ENCODE results near the gene TLE2.
"Not testable (repeated sequence)": the region's sequence is repeated elsewhere in the genome, so short reads cannot be mapped to it uniquely, and the experiment has no call there.

Gene TLE2

DNA sequence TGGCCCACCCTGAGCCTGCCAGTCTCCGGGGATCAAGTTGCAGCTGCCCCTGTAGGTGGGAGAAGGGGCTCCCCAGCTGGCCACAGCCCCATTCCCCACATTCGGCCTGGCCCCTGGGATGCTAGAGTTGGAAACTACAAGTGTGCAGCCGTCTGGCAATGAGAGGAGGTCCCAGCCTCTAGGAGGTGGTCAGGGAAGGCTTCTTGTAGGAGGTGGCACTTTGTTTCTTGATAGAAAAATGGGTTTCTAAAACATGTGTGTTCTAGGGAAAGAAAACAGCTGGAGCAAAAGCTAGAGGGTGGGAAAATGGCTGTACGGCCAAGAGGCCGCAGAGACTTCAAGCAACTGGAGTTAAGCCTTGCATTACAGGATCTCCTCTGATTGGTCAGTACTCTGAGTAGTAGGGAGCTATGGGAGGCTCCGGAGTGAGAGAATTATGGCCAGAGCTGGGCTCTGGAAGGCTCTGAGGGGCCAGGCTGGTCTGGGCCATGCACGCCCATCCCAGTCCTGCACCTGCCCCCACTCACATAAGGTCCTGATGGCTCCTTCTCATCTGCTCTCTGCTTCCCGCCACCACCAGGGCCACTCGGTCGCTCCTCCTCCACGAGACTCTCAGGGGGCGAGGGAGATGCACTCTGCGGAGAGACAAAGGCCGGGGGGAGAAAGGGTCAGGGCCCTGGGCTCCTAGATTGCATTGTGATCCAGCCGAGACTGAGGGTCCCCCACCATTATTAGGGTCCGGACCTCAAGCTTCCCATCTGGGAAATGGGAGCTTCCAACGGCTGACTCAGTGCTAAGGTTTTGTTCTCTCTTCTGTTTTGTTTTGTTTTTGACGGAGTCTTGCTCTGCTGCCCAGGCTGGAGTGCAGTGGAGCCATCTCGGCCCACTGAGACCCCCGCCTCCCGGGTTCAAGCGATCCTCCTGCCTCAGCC lies 13.7 kb downstream of the TLE2 start:
- no peak for DNase-seq (ENCODE audit: low read depth in 4 of 4, low spot score in 1 of 4)

DNA sequence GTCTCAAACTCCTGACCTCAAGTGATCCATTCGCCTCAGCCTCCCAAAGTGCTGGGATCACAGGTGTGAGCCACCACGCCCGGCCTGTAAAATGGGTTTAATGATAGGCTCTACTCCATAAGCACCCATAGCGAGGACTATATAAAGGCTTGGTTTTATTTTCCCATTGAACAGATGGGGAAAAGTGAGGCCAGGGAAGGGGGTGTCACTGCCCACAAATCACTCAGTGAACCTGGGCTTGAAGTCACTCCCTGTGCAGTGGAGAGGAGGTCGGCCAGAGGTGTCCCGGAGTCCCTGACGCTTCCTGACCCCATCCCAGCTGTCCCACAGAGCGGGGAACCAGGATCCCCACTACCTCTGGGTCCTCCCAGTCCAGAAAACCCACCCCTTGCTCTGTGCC lies 14.9 kb downstream of the TLE2 start:
- DNase-seq (ENCODE audit: low read depth in 4 of 4, low spot score in 1 of 4): no peak

DNA sequence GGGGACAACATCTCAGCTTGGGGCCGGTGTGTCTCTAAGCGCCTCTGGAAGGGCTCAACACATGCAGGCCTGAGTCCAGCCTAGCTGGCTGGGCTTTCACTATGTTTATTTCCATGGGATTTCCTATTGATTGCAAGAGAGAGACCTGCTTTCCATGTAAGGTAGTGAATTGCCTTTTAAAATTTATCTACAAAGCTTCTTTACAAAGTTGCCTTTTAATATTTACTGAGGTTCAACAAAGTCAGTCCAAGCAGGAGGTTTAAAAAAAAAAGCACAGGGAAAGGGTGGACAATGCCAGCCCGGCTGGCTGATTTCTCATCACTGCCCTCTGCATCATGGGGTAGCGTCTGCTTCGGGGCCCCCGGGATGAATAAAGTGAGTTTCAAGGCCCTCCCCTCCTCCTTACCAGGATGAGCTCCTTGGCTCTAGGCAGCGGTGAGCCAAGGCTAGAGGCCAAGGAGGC lies 15.8 kb downstream of the TLE2 start:
- DNase-seq (ENCODE audit: low read depth in 4 of 4, low spot score in 1 of 4): no peak

DNA sequence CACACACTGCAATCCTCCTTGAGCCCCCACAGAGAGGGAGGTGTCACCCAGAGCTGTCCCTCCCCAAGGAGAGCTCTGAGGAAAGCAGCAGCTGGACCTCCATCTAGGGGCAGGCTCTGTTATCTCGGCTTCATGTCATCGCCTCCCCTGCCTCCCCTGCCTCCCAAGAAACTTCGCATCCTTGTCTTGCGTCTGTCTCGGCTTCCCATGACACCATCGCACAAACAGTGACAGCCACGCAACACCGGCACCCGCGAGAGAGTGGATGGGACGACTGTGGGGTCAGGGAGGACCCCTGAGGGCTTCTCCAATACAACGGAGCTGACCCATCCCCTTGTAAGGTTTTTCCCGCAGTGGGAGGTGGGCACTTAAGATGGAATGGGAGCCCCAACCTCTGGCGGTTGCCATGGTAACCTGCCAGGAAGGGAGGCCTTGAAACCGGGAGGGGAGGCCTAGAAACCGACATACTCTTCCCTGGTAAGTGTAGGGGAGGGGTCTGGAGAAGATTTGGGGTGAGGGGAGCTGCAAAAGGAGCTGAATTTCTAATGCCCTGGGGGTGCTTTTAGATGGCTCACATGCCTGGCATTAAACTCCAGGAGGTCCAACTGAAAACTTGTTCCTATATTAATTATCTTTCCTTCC lies 16.3 kb downstream of the TLE2 start:
- no peak for DNase-seq (ENCODE audit: low read depth in 4 of 4, low spot score in 1 of 4)

DNA sequence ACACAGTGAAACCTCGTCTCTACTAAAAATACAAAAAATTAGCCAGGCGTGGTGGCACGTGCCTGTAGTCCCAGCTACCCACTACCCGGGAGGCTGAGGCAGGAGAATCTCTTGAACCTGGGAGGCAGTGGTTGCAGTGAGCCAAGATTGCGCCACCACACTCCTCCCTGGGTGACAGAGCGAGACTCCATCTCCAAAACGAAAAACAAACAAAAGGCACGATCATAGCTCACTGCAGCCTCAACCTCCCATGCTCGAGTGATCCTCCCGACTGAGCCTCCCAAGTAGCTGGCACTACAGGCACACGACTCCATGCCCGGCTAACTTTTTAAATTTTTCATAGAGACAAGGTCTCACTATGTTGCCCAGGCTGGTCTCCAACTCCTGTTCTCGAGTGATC lies 17.0 kb downstream of the TLE2 start:
- not testable (repeated sequence) for DNase-seq (ENCODE audit: low read depth in 4 of 4, low spot score in 1 of 4)

DNA sequence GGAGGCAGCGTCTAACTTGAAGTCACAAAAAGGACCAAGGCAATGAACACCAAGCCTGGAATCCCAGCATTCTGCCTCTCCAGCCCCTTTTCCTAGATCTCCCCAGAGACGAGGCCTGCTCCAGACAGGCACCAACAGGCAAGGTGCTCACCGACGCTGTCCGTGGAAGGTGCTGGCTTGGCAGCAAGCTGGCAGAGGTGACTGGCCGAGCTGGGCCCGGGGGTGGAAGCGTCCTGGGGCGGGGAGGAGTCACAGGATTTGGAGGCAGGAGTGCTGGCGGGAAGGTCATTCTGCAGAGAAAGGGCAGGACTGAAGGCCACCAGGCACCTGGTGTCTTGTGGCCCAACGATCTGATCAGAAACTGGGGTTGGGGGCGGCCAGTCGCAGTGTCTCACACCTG lies 18.2 kb downstream of the TLE2 start:
- DNase-seq (ENCODE audit: low read depth in 4 of 4, low spot score in 1 of 4): no peak

DNA sequence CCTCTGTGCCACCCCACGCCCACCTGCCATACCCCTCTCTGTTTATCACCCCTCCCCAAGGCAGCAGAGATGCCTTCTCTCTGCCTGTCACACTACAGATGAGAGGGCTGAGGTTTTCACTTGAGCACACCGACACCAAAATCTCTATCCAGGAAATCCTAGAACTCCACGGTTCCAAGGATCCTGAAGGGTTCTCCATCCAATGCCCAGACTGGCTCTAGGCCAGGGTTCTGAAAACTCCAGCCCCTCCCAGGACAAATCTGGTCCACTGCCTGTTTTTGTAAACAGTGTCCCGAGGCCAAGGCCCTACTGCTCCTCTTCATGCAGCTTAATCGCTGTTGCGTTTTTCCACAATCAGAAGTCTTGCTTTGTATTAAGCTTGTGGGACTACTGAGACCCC lies 20.1 kb downstream of the TLE2 start:
- no peak for DNase-seq (ENCODE audit: low read depth in 4 of 4, low spot score in 1 of 4)

DNA sequence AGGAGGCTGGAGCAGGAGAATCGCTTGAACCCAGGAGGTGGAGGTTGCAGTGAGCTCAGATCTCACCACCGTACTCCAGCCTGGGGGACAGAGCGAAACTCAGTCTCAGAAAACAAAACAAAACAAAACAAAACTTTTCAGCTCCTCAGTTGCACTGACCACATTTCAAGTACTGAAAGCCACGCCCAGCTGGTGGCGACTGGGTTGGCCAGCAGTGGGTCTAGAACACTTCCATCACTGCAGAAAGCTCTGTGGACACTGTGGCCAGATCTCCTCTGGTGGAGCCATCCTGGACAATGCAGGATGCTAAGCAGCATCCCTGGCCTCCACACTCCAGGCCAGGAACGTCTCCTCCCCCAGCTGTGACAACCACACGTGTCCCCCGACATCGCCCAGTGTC lies 21.1 kb downstream of the TLE2 start:
- no peak for DNase-seq (ENCODE audit: low read depth in 4 of 4, low spot score in 1 of 4)

DNA sequence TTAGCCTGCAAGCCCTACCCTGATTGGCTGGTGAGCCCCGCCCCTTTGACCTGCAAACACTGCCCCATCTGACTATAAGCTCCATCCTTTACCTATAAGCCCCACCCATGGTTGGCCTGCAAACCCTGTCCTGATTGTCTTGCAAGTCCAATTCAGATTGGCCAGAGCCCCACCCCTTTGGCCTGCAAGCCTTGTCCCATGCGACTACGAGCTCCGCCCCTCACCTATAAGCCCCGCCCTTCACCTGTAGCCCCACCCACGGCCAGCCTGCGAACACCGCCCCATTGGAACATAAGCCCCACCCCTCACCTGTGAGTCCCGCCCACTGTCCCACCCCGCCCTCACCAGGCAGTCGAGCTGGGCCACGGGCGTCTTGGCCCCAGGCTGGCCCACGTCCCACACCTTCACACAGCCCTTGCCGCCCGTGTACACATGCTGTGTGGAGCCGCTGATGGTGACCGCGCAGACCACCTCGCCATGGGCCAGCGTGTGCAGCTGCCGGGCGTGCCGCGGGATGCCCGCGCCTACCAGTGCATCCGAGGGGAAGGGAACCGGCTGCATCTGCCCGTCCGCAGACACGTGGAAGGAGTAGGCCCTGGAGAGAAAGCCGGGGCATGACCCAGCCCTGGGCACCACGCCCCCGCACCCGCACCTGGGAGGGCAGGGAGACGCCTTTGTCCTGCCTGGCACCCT lies 22.9 kb downstream of the TLE2 start:
- DNase-seq (ENCODE audit: low read depth in 4 of 4, low spot score in 1 of 4): no peak

DNA sequence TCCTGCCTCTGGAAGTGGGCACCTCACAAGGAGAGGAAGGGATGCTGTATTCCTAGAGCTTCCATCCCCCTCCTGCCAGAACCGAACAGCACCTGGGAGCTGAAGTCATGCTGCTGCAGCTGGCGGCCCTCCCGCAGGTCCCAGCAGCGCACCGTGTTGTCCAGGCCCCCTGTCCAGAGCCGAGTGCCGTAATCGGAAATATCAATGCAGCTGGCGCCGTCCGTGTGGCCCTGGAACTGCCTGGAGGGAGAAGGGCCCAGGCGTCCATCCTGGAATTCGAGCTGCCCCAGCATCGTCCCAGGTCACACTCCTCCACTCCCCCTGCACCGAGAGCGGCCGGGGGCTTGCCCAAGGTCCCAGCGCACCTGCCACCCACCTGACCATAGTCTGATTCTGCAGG lies 23.7 kb downstream of the TLE2 start:
- DNase-seq (ENCODE audit: low read depth in 4 of 4, low spot score in 1 of 4): no peak

DNA sequence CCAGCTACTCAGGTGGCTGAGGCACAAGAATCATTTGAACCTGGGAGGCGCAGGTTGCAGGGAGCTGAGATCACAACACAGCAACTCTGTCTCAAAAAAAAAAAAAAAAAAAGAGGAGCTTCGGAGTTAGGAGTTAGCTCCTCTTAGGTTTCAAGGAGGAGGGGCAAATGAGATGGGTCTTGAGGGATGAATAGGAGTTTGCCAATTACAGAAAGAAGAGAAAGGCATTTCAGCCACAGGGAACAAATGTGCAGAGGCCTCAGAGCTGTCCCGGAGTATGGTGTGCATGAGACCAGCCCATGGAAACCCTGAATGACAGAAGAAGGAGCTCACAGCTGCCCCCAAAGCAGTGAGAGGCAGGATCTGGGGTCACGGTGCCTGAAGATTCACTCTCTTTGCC lies 24.6 kb downstream of the TLE2 start:
- DNase-seq (ENCODE audit: low read depth in 4 of 4, low spot score in 1 of 4): no peak

DNA sequence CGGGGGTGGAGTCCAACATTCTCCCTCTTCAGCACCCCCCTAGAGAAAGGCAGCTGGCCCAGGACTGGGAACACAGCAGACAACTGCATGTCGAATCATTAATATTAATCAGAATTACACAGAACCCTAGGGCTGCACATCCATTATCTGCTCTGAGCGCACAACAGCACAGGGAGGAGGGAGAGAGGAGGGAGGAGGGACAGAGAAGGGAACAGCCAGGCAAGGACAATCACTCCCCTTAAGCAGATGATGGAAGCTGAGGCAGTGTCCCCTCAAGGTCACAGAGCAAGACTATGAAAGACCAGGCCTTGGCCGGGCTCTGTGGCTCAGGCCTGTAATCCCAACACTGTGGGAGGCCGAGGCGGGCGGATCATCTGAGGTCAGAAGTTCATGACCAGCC lies 26.0 kb downstream of the TLE2 start:
- no peak for DNase-seq (ENCODE audit: low read depth in 4 of 4, low spot score in 1 of 4)

DNA sequence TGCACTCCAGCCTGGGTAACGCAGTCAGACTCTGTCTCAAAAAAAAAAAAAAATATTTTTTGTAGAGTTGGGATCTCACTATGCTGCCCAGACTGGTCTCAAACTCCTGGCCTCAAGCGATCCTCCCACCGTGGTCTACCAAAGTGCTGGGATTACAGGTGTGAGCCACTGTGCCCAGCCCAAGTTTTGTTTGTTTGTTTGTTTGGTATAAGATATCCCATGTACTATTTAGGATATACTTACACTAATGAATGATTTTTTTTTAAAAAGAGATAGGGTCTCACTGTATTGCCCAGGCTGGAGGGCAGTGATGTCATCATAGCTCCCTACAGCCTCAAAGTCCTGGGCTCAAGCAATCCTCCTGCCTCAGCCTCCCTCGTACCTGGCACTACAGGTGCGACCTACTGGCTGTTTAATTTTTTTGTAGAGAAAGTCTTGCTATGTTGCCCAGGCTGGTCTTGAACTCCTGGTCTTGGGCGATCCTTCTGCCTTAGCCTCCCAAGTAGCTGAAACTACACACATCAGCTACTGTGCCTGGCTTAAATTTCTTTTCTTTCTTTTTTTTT lies 27.8 kb downstream of the TLE2 start:
- DNase-seq (ENCODE audit: low read depth in 4 of 4, low spot score in 1 of 4): no peak

DNA sequence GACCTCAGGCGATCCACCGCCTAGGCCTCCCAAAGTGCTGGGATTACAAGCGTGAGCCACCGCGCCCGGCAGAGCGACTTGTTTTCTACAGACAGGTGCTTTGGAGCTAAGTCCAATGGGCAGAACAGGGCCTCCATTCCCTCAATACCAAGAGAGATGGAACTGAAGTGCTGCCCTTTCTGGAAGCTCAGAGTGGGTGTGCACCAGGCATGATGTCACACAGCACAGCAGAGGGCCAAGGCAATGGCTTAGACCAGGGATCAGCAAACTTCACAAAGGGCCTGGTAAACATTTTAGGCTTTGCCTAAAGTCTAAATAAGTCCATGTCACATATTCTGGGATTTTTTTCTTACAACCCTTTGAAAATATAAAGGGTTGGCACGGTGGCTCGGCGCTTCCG lies 30.4 kb downstream of the TLE2 start:
- no peak for DNase-seq (ENCODE audit: low read depth in 4 of 4, low spot score in 1 of 4)

DNA sequence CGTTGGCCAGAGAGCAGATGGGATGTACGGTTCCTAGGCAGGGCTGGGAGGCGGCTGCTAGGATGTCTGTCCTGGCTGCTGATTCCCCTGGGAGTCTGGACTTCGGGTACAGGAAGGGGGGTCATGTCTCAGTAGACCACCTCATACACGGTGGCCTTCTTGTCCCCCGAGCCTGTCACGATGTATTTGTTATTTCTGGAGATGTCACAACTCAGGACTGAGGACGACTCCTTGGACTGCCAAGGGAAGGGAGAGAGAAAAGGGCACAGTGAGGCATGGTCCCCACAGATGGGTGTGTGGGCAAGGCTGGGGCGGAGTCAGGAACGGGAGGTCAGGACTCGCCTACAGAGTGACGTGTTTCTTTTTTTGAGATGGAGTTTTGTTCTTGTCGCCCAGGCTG lies 31.4 kb downstream of the TLE2 start:
- no peak for DNase-seq (ENCODE audit: low read depth in 4 of 4, low spot score in 1 of 4)

DNA sequence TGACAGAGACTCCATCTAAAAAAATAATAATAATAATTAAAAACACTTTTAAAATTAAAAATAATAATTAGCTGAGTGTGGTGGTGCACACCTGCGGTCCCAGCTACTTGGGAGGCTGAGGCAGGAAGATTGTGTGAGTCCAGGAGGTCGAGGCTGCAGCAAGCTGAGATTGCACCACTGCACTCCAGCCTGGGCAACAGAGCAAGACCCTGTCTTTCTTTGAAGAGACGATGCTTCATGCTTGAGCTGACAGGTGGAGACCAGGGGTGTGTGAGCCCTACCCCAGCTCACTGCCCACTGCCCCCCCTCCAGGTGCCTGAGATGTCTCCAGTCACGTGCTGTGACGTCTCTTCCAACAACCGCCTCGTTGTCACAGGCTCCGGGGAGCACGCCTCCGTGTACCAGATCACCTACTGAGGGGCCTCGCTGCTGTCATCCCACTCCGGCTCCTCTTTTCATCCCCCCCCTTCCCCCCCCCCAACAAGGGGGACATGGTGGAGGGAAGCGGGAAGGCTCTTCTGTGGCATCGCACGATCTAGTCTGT lies 34.4 kb downstream of the TLE2 start:
- no peak for DNase-seq (ENCODE audit: low read depth in 4 of 4, low spot score in 1 of 4)

DNA sequence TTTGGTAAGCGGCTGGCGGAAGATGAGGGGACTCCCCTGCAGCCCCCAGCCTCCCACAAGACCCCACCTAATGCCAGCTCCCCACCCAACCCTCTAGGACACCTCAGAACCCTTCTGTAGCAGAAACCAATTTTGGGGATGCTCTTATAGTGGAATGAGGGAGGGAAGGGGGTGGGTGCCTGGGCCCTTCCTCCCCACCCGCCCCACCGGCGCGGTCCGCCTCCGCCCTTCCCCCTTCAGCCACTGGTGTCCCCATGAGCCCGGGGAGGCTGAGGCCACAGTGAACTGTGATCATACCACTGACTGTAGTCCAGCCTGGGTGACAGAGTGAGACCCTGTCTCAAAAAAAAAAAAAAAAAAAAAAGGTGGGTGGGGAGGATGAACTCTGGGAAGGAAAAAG lies 35.5 kb downstream of the TLE2 start:
- no peak for DNase-seq (ENCODE audit: low read depth in 4 of 4, low spot score in 1 of 4)

DNA sequence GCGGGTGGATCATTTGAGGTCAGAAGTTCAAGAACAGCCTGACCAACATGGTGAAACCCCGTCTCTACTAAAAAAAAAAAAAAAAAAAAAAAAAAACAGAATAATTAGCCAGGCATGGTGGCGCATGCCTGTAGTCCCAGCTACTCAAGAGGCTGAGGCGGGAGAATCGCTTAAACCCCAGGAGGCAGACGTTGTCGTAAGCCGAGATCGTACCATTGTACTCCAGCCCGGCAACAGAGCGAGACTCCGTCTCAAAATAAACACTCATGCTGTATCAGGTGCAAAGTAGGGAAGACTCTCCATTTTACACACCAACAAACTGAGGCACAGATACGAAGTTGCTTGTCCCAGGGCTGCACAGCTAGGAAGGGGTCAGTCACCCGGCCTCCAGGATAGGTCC lies 36.1 kb downstream of the TLE2 start:
- DNase-seq (ENCODE audit: low read depth in 4 of 4, low spot score in 1 of 4): no peak

DNA sequence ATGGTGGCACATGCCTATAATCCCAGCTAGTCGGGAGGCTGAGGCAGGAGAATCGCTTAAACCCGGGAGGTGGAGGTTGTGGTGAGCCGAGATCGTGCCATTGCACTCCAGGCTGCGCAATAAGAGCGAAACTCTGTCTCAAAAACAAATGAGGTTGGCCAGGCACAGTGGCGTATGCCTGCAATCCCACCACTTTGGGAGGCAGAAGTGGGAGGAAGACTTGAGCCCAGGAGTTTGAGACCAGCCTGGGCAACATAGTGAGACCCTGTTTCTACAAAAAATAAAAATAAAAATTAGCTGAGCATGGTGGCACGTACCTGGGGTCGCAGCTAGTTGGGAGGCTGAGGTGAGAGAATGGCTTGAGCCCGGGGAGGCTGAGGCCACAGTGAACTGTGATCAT lies 36.7 kb downstream of the TLE2 start:
- DNase-seq (ENCODE audit: low read depth in 4 of 4, low spot score in 1 of 4): not testable (repeated sequence)

DNA sequence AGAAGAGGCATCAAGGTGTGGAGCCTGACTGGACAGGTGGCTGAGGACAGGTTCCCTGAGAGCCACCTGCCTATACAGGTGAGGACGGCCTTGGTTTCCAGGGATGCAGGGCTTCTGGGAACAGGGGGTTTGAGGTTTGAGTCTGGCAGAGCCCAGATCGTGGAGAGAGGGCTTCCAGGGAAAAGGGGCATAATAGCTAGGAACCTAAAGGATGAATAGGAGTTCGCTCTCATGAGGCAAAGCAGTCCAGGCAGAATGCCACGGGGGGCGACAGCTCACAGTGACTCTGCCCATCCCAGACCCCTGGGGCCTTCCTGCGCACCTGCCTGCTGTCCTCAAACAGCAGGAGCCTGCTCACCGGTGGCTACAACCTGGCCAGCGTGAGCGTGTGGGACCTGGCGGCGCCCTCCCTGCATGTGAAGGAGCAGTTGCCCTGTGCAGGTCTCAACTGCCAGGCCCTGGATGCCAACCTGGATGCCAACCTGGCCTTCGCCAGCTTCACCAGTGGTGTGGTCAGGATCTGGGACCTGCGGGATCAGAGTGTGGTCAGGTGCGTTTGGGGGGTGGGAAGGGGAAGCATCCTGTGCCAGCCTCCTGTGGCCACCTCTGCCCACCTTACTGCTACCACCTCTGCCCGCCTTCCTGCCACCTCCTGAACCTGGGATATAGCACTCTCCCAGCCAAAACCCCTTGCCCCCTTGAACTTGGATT lies 39.7 kb downstream of the TLE2 start:
- DNase-seq (ENCODE audit: low read depth in 4 of 4, low spot score in 1 of 4): no peak

DNA sequence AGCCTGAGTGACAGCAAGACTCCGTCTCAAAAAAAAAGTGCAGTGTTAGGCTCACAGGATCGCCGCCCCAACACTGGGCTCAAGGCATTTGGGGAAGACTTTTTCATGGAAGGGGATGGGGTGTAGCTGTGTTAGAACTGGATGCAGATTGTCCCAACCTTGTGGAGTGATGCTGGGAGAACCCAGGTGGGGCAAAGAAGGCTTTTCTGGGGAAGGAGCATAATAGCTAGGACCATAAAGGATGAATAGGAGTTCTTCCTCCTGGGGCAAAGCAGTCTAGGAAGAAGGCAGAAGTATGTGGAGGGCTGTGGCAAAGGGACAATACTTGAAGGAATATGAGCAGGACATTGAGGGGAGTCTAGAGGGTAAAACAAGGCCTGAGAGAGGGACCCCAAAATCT lies 40.5 kb downstream of the TLE2 start:
- DNase-seq (ENCODE audit: low read depth in 4 of 4, low spot score in 1 of 4): no peak
